Tibial artery (tissue), 4 donors: ENCODE data around the gene ARMC3.

ENCODE experiments used
- DNase-seq, 2 donors: peaks; one replicate each; pipeline ENCODE4 v3.0.0-alpha.2; 2019
- H3K27ac ChIP-seq, 2 donors: fragments of 200-600 bp; sonication (generic) in 1 of 2; 1 replicate in 1 of 2; 2 replicates in 1 of 2; pipeline ENCODE4 v1.5.1; 2018 to 2019; ENCODE audit warnings: mild to moderate bottlenecking in 1 of 2
- H3K27me3 ChIP-seq, 2 donors: fragments of 200-600 bp; sonication (generic) in 1 of 2; one replicate each; pipeline versions ENCODE4 v1.5.1 to v1.6.0; 2016 to 2019
- H3K36me3 ChIP-seq, 3 donors: fragments of 200-600 bp; sonication (generic) in 2 of 3; one replicate each; pipeline ENCODE4 v1.5.1; 2016 to 2019; ENCODE audit warnings: mild to moderate bottlenecking in 2 of 3
- H3K4me1 ChIP-seq, 4 donors: fragments of 200-600 bp; sonication (generic) in 2 of 4; 1 replicate in 3 of 4; 2 replicates in 1 of 4; pipeline ENCODE4 v1.5.1; 2016 to 2019
- H3K4me3 ChIP-seq, 2 donors: fragments of 200-600 bp; sonication (generic) in 1 of 2; 1 replicate in 1 of 2; 2 replicates in 1 of 2; pipeline ENCODE4 v1.5.1; 2018 to 2019; ENCODE audit warnings: mild to moderate bottlenecking in 2 of 2
- H3K9me3 ChIP-seq, 3 donors: fragments of 200-600 bp; sonication (generic) in 1 of 3; one replicate each; pipeline ENCODE4 v1.5.1; 2016 to 2019
- CTCF ChIP-seq, 2 experiments: fragments of 200-600 bp in 1 of 2; fragments of 450-650 bp in 1 of 2; IDR thresholded peaks; one replicate each; pipeline ENCODE4 v1.5.1; 2017 to 2019; ENCODE audit warnings: antibody characterized with exemption in 2 of 2, mild to moderate bottlenecking in 1 of 2, moderate library complexity in 1 of 2
- intact Hi-C: fragments of 100-400 bp; cut with DNase I; formaldehyde crosslinking; loops from one replicate; pipeline ENCODE4 v1.15.0; 2023; ENCODE audit warnings: low total_unique reads

ARMC3 gene

DNA sequence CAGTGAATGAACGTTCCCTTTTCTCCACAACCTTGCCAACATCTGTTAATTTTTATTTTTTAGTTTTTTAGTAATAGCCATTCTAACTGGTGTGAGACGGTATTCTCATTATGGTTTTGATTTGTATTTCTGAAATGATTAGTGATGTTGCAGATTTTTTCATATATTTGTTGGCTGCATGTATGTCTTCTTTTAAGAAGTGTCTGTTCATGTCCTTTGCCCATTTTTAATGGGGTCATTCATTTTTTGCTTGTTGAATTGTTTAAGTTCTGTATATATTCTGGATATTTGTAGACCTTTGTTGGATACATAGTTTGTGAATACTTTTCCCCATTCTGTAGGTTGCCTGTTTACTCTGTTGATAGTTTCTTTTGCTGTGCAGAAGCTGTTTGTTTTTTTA lies 93.6 kb downstream of the ARMC3 start:
- Histone ChIP-seq H3K4me3 (no peak overlapping the region), H3K9me3 (peaks cover 0 to 8% (median 5%) of the 10 kb centered on the region in 3 donors), H3K27me3 (peaks cover 0 to 6% of the 10 kb centered on the region in 2 donors), H3K4me1 (no peaks in the 10 kb centered on the region), H3K27ac (no peak overlapping the region), H3K36me3 (no peaks in the 10 kb centered on the region)
- DNase-seq, result no peak
- TF ChIP-seq CTCF (IDR thresholded peaks at IDR 0.05), result no peak
- intact Hi-C loops, result no loop called here

GRCh38 chr10:23024002-23024401 lies 96.1 kb downstream of the ARMC3 start:
- Histone ChIP-seq H3K27me3 (peaks cover 0 to 6% of the 10 kb centered on the region in 2 donors), H3K27ac (no peak overlapping the region), H3K9me3 (peaks cover 0 to 10% (median 5%) of the 10 kb centered on the region in 3 donors), H3K4me3 (no peak overlapping the region), H3K4me1 (no peaks in the 10 kb centered on the region), H3K36me3 (no peaks in the 10 kb centered on the region)
- intact Hi-C loops, result no loop called here
- no peak for DNase-seq
- no peak for TF ChIP-seq CTCF (IDR thresholded peaks at IDR 0.05)

DNA sequence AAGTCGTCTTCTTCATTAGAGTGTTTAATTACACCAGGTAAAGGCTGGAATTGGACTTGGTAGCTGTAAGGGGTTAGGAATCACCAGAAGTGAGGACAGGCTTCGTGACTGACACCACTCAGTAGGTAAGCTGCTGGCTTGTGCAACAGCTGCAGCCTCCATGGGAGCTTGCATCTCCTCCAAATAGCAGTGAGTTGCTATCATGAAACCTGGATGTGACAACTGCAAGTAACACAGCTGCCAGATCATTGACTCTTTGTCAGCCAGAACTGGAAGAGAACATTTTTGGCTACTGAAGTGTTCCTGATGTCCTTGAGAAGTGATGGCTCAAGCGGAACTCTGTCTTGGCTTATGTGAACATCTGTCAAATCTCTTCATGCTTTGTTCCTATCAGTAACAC lies 103.5 kb downstream of the ARMC3 start:
- no peak for TF ChIP-seq CTCF (IDR thresholded peaks at IDR 0.05)
- no peaks in the 10 kb centered on the region for H3K27me3 ChIP-seq
- no peak overlapping the region for H3K4me3 ChIP-seq
- intact Hi-C loops, result no loop called here
- H3K4me1 ChIP-seq, result no peaks in the 10 kb centered on the region
- no peak overlapping the region for H3K27ac ChIP-seq
- no peaks in the 10 kb centered on the region for H3K36me3 ChIP-seq
- DNase-seq, result no peak
- H3K9me3 ChIP-seq, result peaks cover 0 to 5% (median 3%) of the 10 kb centered on the region in 3 donors

DNA sequence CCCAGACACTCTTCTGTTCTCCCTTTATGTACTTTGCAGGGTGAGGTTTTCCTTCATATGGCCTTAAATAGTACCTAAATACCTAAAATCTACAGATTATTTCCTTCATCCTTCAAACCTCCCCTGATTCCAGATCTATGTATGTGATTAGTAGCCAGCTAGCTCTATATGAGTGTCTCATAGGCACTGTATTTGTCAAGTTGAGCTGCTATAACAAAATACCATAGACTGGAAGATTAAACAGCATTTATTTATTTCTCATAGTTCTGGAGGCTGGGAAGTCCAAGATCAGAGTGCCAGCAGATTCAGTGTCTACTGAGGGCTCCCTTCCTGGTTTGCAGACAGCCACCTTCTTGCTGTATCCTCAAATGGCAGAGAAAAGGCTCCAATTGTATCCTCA lies 106.9 kb downstream of the ARMC3 start:
- Histone ChIP-seq H3K9me3 (peaks cover 0 to 5% (median 0%) of the 10 kb centered on the region in 3 donors), H3K36me3 (no peaks in the 10 kb centered on the region), H3K4me3 (no peak overlapping the region), H3K27me3 (no peaks in the 10 kb centered on the region), H3K27ac (no peak overlapping the region), H3K4me1 (no peaks in the 10 kb centered on the region)
- no peak for DNase-seq
- no peak for TF ChIP-seq CTCF (IDR thresholded peaks at IDR 0.05)
- intact Hi-C loops, result no loop called here

DNA sequence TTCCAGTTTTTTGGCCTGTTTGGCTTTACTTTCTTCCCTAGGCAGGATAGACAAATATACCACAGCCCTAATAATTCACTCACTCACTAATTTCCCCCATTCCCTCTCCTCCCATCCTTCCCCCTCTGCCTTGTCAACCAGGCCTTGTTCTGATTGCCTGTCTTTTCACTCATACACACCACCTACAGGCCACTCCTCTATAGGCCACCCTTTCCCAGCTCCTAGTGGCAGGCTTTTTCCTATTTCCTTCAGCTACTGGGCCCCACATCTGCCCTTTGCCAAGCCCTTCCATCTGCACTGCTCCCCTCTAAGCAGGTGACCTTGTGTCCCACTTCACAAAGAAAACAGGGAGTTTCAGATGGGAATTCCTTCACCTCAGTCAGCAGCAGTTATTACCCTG lies 107.7 kb downstream of the ARMC3 start:
- no peak overlapping the region for H3K4me3 ChIP-seq
- no peaks in the 10 kb centered on the region for H3K4me1 ChIP-seq
- no peaks in the 10 kb centered on the region for H3K36me3 ChIP-seq
- DNase-seq, result no peak
- intact Hi-C loops, result no loop called here
- no peaks in the 10 kb centered on the region for H3K27me3 ChIP-seq
- peaks cover 0 to 5% (median 0%) of the 10 kb centered on the region in 3 donors for H3K9me3 ChIP-seq
- TF ChIP-seq CTCF (IDR thresholded peaks at IDR 0.05), result no peak
- H3K27ac ChIP-seq, result no peak overlapping the region

DNA sequence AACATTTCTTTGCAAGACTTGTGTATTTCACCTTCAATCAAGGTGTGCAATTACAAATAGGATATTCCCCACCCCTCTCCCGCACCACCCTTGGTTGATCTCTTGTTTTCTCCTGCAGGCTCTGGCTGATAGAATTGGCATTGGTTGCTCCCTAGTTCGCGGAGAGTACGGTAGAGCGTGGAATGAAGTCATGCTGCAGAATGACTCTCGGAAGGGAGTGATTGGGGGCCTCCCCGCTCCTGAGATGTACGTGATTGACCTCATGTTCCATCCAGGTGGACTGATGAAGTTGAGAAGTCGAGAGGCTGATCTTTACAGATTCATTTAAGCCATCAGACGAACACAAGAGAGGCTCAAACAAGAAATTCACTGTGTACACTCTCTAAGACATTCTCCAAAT lies 109.3 kb downstream of the ARMC3 start:
- Histone ChIP-seq H3K4me1 (no peaks in the 10 kb centered on the region), H3K4me3 (no peak overlapping the region), H3K9me3 (peaks cover 0 to 5% (median 0%) of the 10 kb centered on the region in 3 donors), H3K27ac (no peak overlapping the region), H3K27me3 (no peaks in the 10 kb centered on the region), H3K36me3 (no peaks in the 10 kb centered on the region)
- TF ChIP-seq CTCF (IDR thresholded peaks at IDR 0.05), result no peak
- intact Hi-C loops, result no loop called here
- no peak for DNase-seq
